H1 (cell line): ENCODE measurements around the gene C1orf116. TPM values are rescaled to one million over a fixed set of nuclear protein-coding genes. Genes with fewer than 3 reads are reported as not detected.

Experiments used
- CTCF ChIA-PET: fragments of 300-600 bp; sonication (Branson Sonifier 250); formaldehyde crosslinking; loops from one replicate; lab custom pipeline; 2021; ENCODE audit not compliant: partially characterized antibody; lab: Charles Lee
- POLR2A ChIA-PET: fragments of 300-600 bp; sonication (Branson Sonifier 250); formaldehyde crosslinking; loops from one replicate; lab custom pipeline; 2021; ENCODE audit warnings: inconsistent platforms; ENCODE audit not compliant: partially characterized antibody; lab: Charles Lee
- DNase-seq, 2 experiments: peaks; one replicate each; pipeline versions ENCODE4 v3.0.0 to v3.0.0-alpha.2; 2010 to 2022; ENCODE audit warnings: low spot score in 2 of 2, low read depth in 1 of 2, mixed read lengths in 1 of 2
- FAIRE-seq: peaks from 2 replicates; lab custom pipeline; 2011; peaks lifted over from hg19 to GRCh38; lab: Jason Lieb, UNC
- H2AFZ ChIP-seq: 2 replicates; pipeline ENCODE4 v1.8.1; 2012; ENCODE audit warnings: low read length, inconsistent platforms
- H2AK5ac ChIP-seq: 2 replicates; pipeline ENCODE4 v1.6.1; 2013; ENCODE audit warnings: low read depth, low read length
- H2BK120ac ChIP-seq: replicated peaks from 2 replicates; pipeline ENCODE3; 2013; ENCODE audit warnings: low read depth, low read length, inconsistent platforms
- H2BK12ac ChIP-seq: 2 replicates; pipeline ENCODE4 v1.6.1; 2013; ENCODE audit warnings: low read depth, low read length
- H2BK15ac ChIP-seq: 2 replicates; pipeline ENCODE4 v1.6.1; 2013; ENCODE audit warnings: low read length
- H2BK20ac ChIP-seq: 2 replicates; pipeline ENCODE4 v1.6.1; 2013; ENCODE audit warnings: low read length
- H2BK5ac ChIP-seq: 2 replicates; pipeline ENCODE4 v1.6.1; 2013; ENCODE audit warnings: low read depth, low read length
- H3K14ac ChIP-seq: 2 replicates; pipeline ENCODE4 v1.6.1; 2013; ENCODE audit warnings: inconsistent platforms; ENCODE audit not compliant: insufficient read length
- H3K18ac ChIP-seq: 2 replicates; pipeline ENCODE4 v1.6.1; 2013; ENCODE audit warnings: low read length; ENCODE audit errors: extremely low read depth
- H3K23ac ChIP-seq: 2 replicates; pipeline ENCODE4 v1.6.1; 2013; ENCODE audit warnings: inconsistent platforms; ENCODE audit not compliant: insufficient read length
- H3K23me2 ChIP-seq: 2 replicates; pipeline ENCODE4 v1.6.1; 2013; ENCODE audit warnings: low read depth, low read length
- H3K27ac ChIP-seq: 2 replicates; pipeline ENCODE4 v1.6.1; 2011; ENCODE audit warnings: low read depth, low read length, inconsistent platforms
- H3K27me3 ChIP-seq, 4 experiments: replicated peaks in 1 of 4; 1 replicate in 1 of 4; 2 replicates in 3 of 4; pipeline versions ENCODE4 v1.6.1 to v1.8.1; 2011 to 2013; ENCODE audit warnings: low read length in 3 of 4, mild to moderate bottlenecking in 3 of 4, inconsistent platforms in 2 of 4, mixed read lengths in 2 of 4, moderate library complexity in 1 of 4; ENCODE audit not compliant: control insufficient read depth in 3 of 4, insufficient read depth in 3 of 4; ENCODE audit errors: extremely low read depth in 1 of 4
- H3K36me3 ChIP-seq, 4 experiments: 2 replicates each; pipeline versions ENCODE4 v1.6.1 to v1.8.1; 2011 to 2013; ENCODE audit warnings: mild to moderate bottlenecking in 4 of 4, low read length in 3 of 4, moderate library complexity in 2 of 4, control low read depth in 1 of 4, inconsistent platforms in 1 of 4; ENCODE audit not compliant: insufficient read depth in 4 of 4, control insufficient read depth in 2 of 4
- H3K4ac ChIP-seq: replicated peaks from 2 replicates; pipeline ENCODE3; 2013; ENCODE audit warnings: low read length, low read depth, mixed read lengths, inconsistent platforms; ENCODE audit not compliant: insufficient read length
- H3K4me1 ChIP-seq, 4 experiments: replicated peaks in 1 of 4; 1 replicate in 1 of 4; 2 replicates in 3 of 4; pipeline versions ENCODE4 v1.6.1 to v1.8.1; 2011 to 2013; ENCODE audit warnings: low read length in 3 of 4, inconsistent platforms in 2 of 4, mixed read lengths in 1 of 4; ENCODE audit not compliant: insufficient read depth in 4 of 4, control insufficient read depth in 3 of 4
- H3K4me2 ChIP-seq, 2 experiments: 2 replicates each; pipeline versions ENCODE4 v1.6.1 to v1.8.1; 2011 to 2013; ENCODE audit warnings: low read depth in 2 of 2, low read length in 2 of 2, control low read depth in 1 of 2, inconsistent platforms in 1 of 2, mild to moderate bottlenecking in 1 of 2; ENCODE audit not compliant: insufficient read depth in 1 of 2
- H3K4me3 ChIP-seq, 4 experiments: fragments of 200-600, 300-600 bp in 1 of 4; sonication (generic), shearing (Covaris generic), sonication (Bioruptor Twin) in 1 of 4; 2 replicates each; pipeline versions ENCODE4 v1.5.1 to v1.8.1; 2011 to 2016; ENCODE audit warnings: low read length in 4 of 4, low read depth in 3 of 4, control low read depth in 2 of 4, inconsistent platforms in 2 of 4, mild to moderate bottlenecking in 2 of 4, mixed read lengths in 1 of 4, moderate library complexity in 1 of 4; ENCODE audit not compliant: insufficient read depth in 2 of 4; ENCODE audit errors: extremely low read depth in 1 of 4
- H3K56ac ChIP-seq: replicated peaks from 2 replicates; pipeline ENCODE3; 2013; ENCODE audit warnings: low read depth, mild to moderate bottlenecking, mixed read lengths, low read length, inconsistent platforms; ENCODE audit not compliant: insufficient read length
- H3K79me1 ChIP-seq: 2 replicates; pipeline ENCODE4 v1.6.1; 2013; ENCODE audit warnings: low read depth, low read length, control low read depth
- H3K79me2 ChIP-seq, 2 experiments: 2 replicates each; pipeline versions ENCODE4 v1.6.1 to v1.8.1; 2012 to 2013; ENCODE audit warnings: low read length in 2 of 2, mild to moderate bottlenecking in 2 of 2, inconsistent platforms in 1 of 2; ENCODE audit not compliant: insufficient read depth in 2 of 2, control insufficient read depth in 1 of 2
- H3K9ac ChIP-seq, 4 experiments: replicated peaks in 1 of 4; 1 replicate in 1 of 4; 2 replicates in 3 of 4; pipeline versions ENCODE4 v1.6.1 to v1.8.1; 2011 to 2013; ENCODE audit warnings: low read depth in 3 of 4, low read length in 3 of 4, control low read depth in 2 of 4, mild to moderate bottlenecking in 2 of 4, moderate library complexity in 2 of 4, inconsistent platforms in 1 of 4; ENCODE audit errors: extremely low read depth in 1 of 4
- H3K9me3 ChIP-seq, 2 experiments: 2 replicates each; pipeline versions ENCODE4 v1.6.1 to v1.8.1; 2012 to 2013; ENCODE audit warnings: mild to moderate bottlenecking in 2 of 2, moderate library complexity in 2 of 2, control low read depth in 1 of 2, inconsistent platforms in 1 of 2, low read depth in 1 of 2, low read length in 1 of 2, mixed read lengths in 1 of 2; ENCODE audit not compliant: insufficient read depth in 2 of 2
- H4K20me1 ChIP-seq, 2 experiments: replicated peaks in 1 of 2; 2 replicates each; pipeline versions ENCODE3 to v1.8.1; 2011 to 2013; ENCODE audit warnings: inconsistent platforms in 2 of 2, low read length in 2 of 2, mild to moderate bottlenecking in 1 of 2; ENCODE audit not compliant: insufficient read depth in 2 of 2, control insufficient read depth in 1 of 2
- H4K5ac ChIP-seq: 2 replicates; pipeline ENCODE4 v1.6.1; 2013; ENCODE audit warnings: low read length, low read depth, mixed read lengths, inconsistent platforms; ENCODE audit not compliant: insufficient read length
- H4K8ac ChIP-seq: 2 replicates; pipeline ENCODE4 v1.8.0; 2013; ENCODE audit warnings: mild to moderate bottlenecking, moderate library complexity, low read length, inconsistent platforms; ENCODE audit not compliant: insufficient read depth; ENCODE audit errors: extremely low read depth
- H4K91ac ChIP-seq: replicated peaks from 2 replicates; pipeline ENCODE3; 2013; ENCODE audit warnings: low read length, mixed read lengths, inconsistent platforms; ENCODE audit not compliant: insufficient read length
- BACH1 ChIP-seq: IDR thresholded peaks from 2 replicates; pipeline ENCODE4 v1.6.1; 2012; ENCODE audit warnings: low read length, improper control_type of control experiment
- BCL11A ChIP-seq, 2 experiments: IDR thresholded peaks; one replicate each; pipeline ENCODE4 v1.6.1; 2011; ENCODE audit warnings: low read depth in 2 of 2, low read length in 2 of 2, mild to moderate bottlenecking in 2 of 2
- CBX5 ChIP-seq: fragments of 300-800, 300-1000 bp; sonication (generic); IDR thresholded peaks from 2 replicates; pipeline ENCODE4 v1.7.1; 2016; ENCODE audit warnings: antibody characterized with exemption, low read length, low read depth
- CEBPB ChIP-seq: IDR thresholded peaks from 2 replicates; pipeline ENCODE4 v1.6.1; 2012; ENCODE audit warnings: low read depth, low read length
- CREB1 ChIP-seq: IDR thresholded peaks from 2 replicates; pipeline ENCODE4 v1.6.1; 2012; ENCODE audit warnings: inconsistent platforms
- EGR1 ChIP-seq: IDR thresholded peaks from 2 replicates; pipeline ENCODE4 v1.6.1; 2011; ENCODE audit warnings: low read depth, low read length, borderline replicate concordance
- FOSL1 ChIP-seq: IDR thresholded peaks from 2 replicates; pipeline ENCODE4 v1.6.1; 2011; ENCODE audit warnings: mild to moderate bottlenecking, low read depth, low read length, moderate library complexity; ENCODE audit not compliant: insufficient read depth
- HDAC2 ChIP-seq, 2 experiments: fragments of 300-600 bp in 1 of 2; sonication (generic) in 1 of 2; IDR thresholded peaks; 2 replicates each; pipeline ENCODE4 v1.6.1; 2011 to 2012; ENCODE audit warnings: low read depth in 2 of 2, low read length in 2 of 2, mild to moderate bottlenecking in 2 of 2, moderate library complexity in 2 of 2, borderline replicate concordance in 1 of 2, inconsistent platforms in 1 of 2
- JUND ChIP-seq: IDR thresholded peaks from 2 replicates; pipeline ENCODE4 v1.6.1; 2011; ENCODE audit warnings: mild to moderate bottlenecking, improper control_type of control experiment, low read length
- POLR2A ChIP-seq, 2 experiments: IDR thresholded peaks; 1 replicate in 1 of 2; 2 replicates in 1 of 2; pipeline ENCODE4 v1.6.1; 2011; ENCODE audit warnings: low read depth in 2 of 2, low read length in 2 of 2, mild to moderate bottlenecking in 2 of 2; ENCODE audit errors: control extremely low read depth in 1 of 2
- SP1 ChIP-seq: IDR thresholded peaks from 2 replicates; pipeline ENCODE4 v1.6.1; 2011; ENCODE audit warnings: low read depth, low read length
- SRF ChIP-seq: IDR thresholded peaks from 2 replicates; pipeline ENCODE4 v1.6.1; 2011; ENCODE audit warnings: mild to moderate bottlenecking, low read depth, low read length, moderate library complexity
- TAF1 ChIP-seq: IDR thresholded peaks from 2 replicates; pipeline ENCODE4 v1.6.1; 2011; ENCODE audit warnings: mild to moderate bottlenecking, low read depth, low read length
- TBP ChIP-seq: IDR thresholded peaks from 2 replicates; pipeline ENCODE4 v1.6.1; 2011; ENCODE audit warnings: low read depth, low read length, improper control_type of control experiment
- ZNF274 ChIP-seq: IDR thresholded peaks from 2 replicates; pipeline ENCODE4 v1.7.0; 2012; ENCODE audit warnings: low read length, borderline replicate concordance; ENCODE audit errors: extremely low read depth
- WGBS, 2 experiments: shearing (Covaris generic) in 1 of 2; methylation state at CpG; one replicate each; pipeline versions ENCODE4 v1.1.6 to v1.1.7; 2013 to 2015; ENCODE audit warnings: low lambda C conversion rate in 2 of 2, mixed read lengths in 2 of 2, inconsistent platforms in 1 of 2, low coverage in 1 of 2, missing lambda C conversion rate in 1 of 2; ENCODE audit not compliant: insufficient replicate concordance in 2 of 2, insufficient coverage in 1 of 2, insufficient read length in 1 of 2; ENCODE audit errors: extremely low coverage in 1 of 2, missing lambda C conversion rate in 1 of 2; 5-methylcytosine and 5-hydroxymethylcytosine counted together
- polyA plus RNA-seq, 7 experiments: library from polyadenylated mRNA; depleted of rRNA in 3 of 7; stranded (reverse) in 5 of 7; unstranded in 2 of 7; fragments of >200 nt in 5 of 7; fragments of 200-250 nt in 2 of 7; gene quantifications; 1 replicate in 5 of 7; 2 replicates in 1 of 7; 4 replicates in 1 of 7; pipeline versions ENCODE4 v1.2.1 to v1.2.3, GENCODE V29; 2011 to 2013; ENCODE audit warnings: missing spikeins in 2 of 7, mixed read lengths in 2 of 7
- total RNA-seq: library from RNA; stranded (reverse); fragmentation: NEBNext Ultra II Directional; extraction: Animal tissue kit (Norgen Biotek cat#: 25700); gene quantifications from 2 replicates; pipeline ENCODE4 v1.2.1, GENCODE V29; 2021

C1orf116 gene
- total and polyA plus RNA-seq, 2 of the 8 experiments (the other 6 are each of a cell fraction or from before 2014, with no cell fraction given), result 2.2 to 3.9 TPM

DNA sequence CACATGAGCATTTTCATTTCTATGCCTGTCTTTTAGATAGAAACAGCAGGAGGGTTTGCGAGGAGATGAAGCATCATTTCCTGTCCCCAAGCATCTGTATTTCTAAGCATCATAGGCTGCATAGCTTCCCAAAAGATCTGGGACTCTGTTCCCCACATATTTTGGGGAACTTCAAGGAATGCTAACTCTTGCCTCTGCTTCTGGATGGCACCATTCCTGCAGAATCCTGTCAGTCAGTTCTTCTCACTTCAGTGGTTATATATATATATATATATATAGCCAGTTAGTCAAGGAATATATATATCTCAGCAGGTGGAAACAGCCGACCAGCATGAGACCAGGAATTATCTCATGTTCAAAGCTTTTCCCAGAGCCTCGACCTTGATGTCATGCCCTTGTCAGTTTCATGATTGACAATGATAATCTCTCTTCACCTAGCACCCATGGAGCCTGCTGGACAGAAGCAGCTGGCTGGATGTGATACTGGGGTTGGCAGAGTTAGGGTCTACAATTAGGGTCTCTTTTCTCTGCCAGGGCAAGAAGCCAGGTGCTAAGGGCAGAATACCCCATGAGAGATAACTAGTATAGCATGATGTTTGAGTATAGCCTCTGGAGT is 22.9 kb upstream of the C1orf116 start:
- ChIA-PET POLR2A (interaction anchor here (0.7 kb wide), 1 partner anchor 13 kb away, joined by 4 read pairs; no protein-coding TSS in a partner anchor), CTCF (interaction anchor here (0.9 to 2.7 kb wide), 4 partner anchors 20 to 51 kb away, joined by 3 to 12 read pairs (median 5); no protein-coding TSS in a partner anchor)
- H3K9ac ChIP-seq, result no peak overlapping the region
- H2BK15ac ChIP-seq, result no peak overlapping the region
- 0 out of 8 replicates have a peak, but pooled peaks cover 0 to 4% (median 0%) of the 10 kb centered on the region in 4 experiments for H3K36me3 ChIP-seq
- H3K18ac ChIP-seq, result no peak overlapping the region
- H2AFZ ChIP-seq, result no peak overlapping the region
- no peak overlapping the region for H3K56ac ChIP-seq
- H3K27me3 ChIP-seq, result no peaks in the 10 kb centered on the region
- no peak overlapping the region for H4K5ac ChIP-seq
- no peak overlapping the region for H3K23ac ChIP-seq
- no peaks in the 10 kb centered on the region for H4K20me1 ChIP-seq
- H2BK5ac ChIP-seq, result no peak overlapping the region
- H3K9me3 ChIP-seq, result no peaks in the 10 kb centered on the region
- peaks cover 5% of the 10 kb centered on the region; the same call in 1 of the 2 replicates for H3K23me2 ChIP-seq
- FAIRE-seq (no peak), DNase-seq (no peak)
- H3K4ac ChIP-seq, result no peak overlapping the region
- no peak overlapping the region for H3K27ac ChIP-seq
- H3K79me2 ChIP-seq, result no peaks in the 10 kb centered on the region; a peak in 1 of 4 replicates
- no peak overlapping the region for H4K8ac ChIP-seq
- H2BK20ac ChIP-seq, result no peak overlapping the region
- H2BK12ac ChIP-seq, result no peak overlapping the region
- H3K14ac ChIP-seq, result no peak overlapping the region
- no peak overlapping the region for H3K4me3 ChIP-seq
- 91% methylated on average over 3 of the region's 3 CpGs; no CpG with 5 or more reads in 1 of the 2 experiments for WGBS, 2 experiments
- H3K4me2 ChIP-seq, result no peak overlapping the region
- no peak overlapping the region for H4K91ac ChIP-seq
- no peak overlapping the region for H2AK5ac ChIP-seq
- H3K79me1 ChIP-seq, result no peaks in the 10 kb centered on the region
- H3K4me1 ChIP-seq, result peaks cover 0 to 9% (median 3%) of the 10 kb centered on the region in 4 experiments; a peak in 4 of 7 replicates
- H2BK120ac ChIP-seq, result no peak overlapping the region
- TF ChIP-seq CREB1 (no peak), SRF (no peak), SP1 (no peak), JUND (no peak), CEBPB (no peak), TBP (no peak), POLR2A (IDR thresholded peaks at IDR 0.05; ENCODE audit: control extremely low read depth in 1 of 2, low read depth in 2 of 2, low read length in 2 of 2) (no peak), HDAC2 (IDR thresholded peaks at IDR 0.05; ENCODE audit: borderline replicate concordance in 1 of 2, low read depth in 2 of 2, low read length in 2 of 2) (no peak), CBX5 (no peak), EGR1 (no peak), BCL11A (IDR thresholded peaks at IDR 0.05; ENCODE audit: low read depth in 2 of 2, low read length in 2 of 2) (no peak), TAF1 (no peak), FOSL1 (no peak), BACH1 (no peak), ZNF274 (no peak)
